ENCODE measurements around the gene XRCC2. TPM values are rescaled to one million over a fixed set of nuclear protein-coding genes. Genes with fewer than 3 reads are reported as not detected.

Gene XRCC2
- polyA plus RNA-seq, 1 of the 3 experiments (the other 2 are of a cell fraction): 3.1 TPM

DNA sequence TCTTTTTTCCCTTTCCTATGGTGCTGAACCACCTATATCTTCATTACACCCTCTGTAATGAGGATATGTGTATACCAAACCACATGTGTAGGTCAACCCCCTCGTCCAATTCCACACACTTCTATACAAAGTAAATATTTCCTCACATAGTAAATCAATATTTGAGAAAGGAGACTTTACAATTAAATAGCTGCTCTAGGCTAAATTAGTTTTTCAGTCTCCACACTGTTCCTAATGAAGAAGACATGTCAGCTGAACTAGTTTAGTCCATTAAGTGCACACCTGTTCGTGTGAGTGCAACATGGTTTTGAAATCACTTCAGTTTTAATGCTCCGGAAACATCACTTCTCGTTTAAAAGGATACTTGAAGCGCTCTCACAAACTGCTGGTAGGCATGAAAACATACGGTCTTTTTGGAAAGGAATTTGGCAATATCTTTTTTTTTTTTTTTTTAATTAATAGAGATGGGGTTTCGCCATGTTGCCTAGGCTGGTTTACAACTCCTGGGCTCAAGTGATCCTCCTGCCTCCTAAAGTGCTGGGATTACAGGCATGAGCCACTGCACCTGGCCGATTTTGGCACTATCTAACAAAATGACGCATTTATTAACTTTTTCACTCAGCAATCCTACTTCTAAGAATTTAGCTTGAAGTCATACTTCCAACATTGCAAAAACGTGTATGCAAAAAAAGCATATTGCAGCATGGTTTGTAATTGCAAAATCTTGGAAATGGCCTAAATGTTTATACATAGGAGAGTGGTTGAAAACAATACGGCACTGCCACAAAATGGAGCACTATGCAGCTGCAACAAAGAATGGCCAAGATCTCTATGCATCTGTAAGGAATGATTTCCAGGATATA is 2.1 kb upstream of the XRCC2 start (continued):
- TF ChIP-seq, protein P1, sequence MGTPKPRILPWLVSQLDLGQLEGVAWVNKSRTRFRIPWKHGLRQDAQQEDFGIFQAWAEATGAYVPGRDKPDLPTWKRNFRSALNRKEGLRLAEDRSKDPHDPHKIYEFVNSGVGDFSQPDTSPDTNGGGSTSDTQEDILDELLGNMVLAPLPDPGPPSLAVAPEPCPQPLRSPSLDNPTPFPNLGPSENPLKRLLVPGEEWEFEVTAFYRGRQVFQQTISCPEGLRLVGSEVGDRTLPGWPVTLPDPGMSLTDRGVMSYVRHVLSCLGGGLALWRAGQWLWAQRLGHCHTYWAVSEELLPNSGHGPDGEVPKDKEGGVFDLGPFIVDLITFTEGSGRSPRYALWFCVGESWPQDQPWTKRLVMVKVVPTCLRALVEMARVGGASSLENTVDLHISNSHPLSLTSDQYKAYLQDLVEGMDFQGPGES (IDR thresholded peaks at IDR 0.05; ENCODE audit: low read depth, low read length): no peak
- TF ChIP-seq, protein P2, sequence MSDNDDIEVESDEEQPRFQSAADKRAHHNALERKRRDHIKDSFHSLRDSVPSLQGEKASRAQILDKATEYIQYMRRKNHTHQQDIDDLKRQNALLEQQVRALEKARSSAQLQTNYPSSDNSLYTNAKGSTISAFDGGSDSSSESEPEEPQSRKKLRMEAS (IDR thresholded peaks at IDR 0.05; ENCODE audit: low read depth): no peak
- no peak for TF ChIP-seq FOSL2 (IDR thresholded peaks at IDR 0.05; ENCODE audit: borderline replicate concordance, low read depth)
- no peak for TF ChIP-seq GABPA (IDR thresholded peaks at IDR 0.05; ENCODE audit: low read depth)
- TF ChIP-seq, protein P3, sequence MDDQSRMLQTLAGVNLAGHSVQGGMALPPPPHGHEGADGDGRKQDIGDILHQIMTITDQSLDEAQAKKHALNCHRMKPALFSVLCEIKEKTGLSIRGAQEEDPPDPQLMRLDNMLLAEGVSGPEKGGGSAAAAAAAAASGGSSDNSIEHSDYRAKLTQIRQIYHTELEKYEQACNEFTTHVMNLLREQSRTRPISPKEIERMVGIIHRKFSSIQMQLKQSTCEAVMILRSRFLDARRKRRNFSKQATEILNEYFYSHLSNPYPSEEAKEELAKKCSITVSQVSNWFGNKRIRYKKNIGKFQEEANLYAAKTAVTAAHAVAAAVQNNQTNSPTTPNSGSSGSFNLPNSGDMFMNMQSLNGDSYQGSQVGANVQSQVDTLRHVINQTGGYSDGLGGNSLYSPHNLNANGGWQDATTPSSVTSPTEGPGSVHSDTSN (IDR thresholded peaks at IDR 0.05): no peak

DNA sequence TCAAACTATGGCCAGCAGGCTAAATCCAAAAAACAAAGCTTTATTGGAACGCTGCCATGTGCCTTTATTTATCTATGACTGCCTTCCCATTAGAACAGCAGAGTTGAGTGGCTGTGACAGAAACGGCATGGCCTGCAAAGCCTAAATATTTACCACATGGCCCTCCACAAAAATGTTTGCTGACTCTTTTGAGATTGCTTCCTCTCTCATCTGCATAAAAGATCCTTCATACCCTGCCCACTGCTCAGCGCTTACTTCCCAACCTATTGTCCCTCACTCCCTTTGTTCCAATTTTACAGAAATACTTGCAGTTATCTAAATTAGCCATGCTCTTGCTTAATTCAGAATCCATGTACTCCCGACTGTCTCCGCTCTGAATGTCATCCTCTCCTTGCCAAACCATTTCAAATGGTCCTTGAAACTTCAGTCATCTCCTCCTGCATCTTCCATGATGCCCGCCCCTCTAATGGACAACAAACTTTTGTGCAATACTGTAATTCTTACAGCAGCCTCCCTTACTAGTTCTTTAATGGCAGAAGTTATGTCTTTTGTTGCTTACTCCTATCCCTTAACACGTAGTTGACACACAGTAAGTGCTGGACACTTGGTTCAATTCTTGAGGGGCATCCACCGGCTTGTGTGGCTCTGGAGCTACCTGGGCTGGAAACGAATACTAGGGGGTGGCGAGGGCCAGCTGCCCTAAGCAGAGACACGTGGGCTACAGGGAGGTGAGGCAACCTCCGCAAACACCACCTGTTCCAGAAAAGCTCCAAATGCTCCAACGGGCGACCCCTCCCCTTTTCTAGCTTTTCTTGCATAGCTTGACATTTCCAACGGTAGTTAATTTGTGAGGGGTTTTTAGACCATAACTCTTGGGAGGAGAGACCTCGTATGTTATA is 832 bp downstream of the XRCC2 start:
- H3K27ac ChIP-seq (ENCODE audit: low read depth in 2 of 2, low read length in 1 of 2): peak overlapping the region; percentile 6 to 56; a peak in 3 of 4 replicates
- POLR2A ChIA-PET: interaction anchor here (1.8 kb wide), 1 partner anchor 212 kb away, joined by 8 read pairs; no protein-coding TSS in a partner anchor
- TF ChIP-seq TCF12 (IDR thresholded peaks at IDR 0.05) (no peak), JUND (IDR thresholded peaks at IDR 0.05) (no peak), FOXJ3 (CRISPR knock-in tag; IDR thresholded peaks at IDR 0.05) (no peak), TAF1 (IDR thresholded peaks at IDR 0.05; ENCODE audit: borderline replicate concordance, low read depth, low read length) (no peak), SMC3 (IDR thresholded peaks at IDR 0.05; ENCODE audit: low read depth, low read length) (no peak), RCOR1 (IDR thresholded peaks at IDR 0.05; ENCODE audit: low read length) (peak; percentile 71; the same call in 1 of the 2 replicates), MXI1 (IDR thresholded peaks at IDR 0.05; ENCODE audit: low read depth, low read length) (peak; percentile 100), NFIC (IDR thresholded peaks at IDR 0.05; ENCODE audit: borderline replicate concordance) (0 out of 2 replicates have a peak, but pooled peaks have one; percentile 15), POLR2AphosphoS5 (IDR thresholded peaks at IDR 0.05; ENCODE audit: low read depth, low read length) (no peak), CHD2 (IDR thresholded peaks at IDR 0.05; ENCODE audit: low read length, partially characterized antibody) (peak; percentile 41), EP300 (IDR thresholded peaks at IDR 0.05; ENCODE audit: borderline replicate concordance in 1 of 2, low read depth in 1 of 2, low read length in 1 of 2) (peak in 1 of 2 experiments; percentile 63; a peak in 1 of 4 replicates), RAD21 (IDR thresholded peaks at IDR 0.05; ENCODE audit: low read length) (peak; percentile 45), EZH2phosphoT487 (IDR thresholded peaks at IDR 0.05; ENCODE audit: borderline replicate concordance, low read depth) (no peak), ELF1 (IDR thresholded peaks at IDR 0.05) (no peak), NRF1 (IDR thresholded peaks at IDR 0.05; ENCODE audit: low read depth, low read length) (no peak)
- TF ChIP-seq, protein P3 (IDR thresholded peaks at IDR 0.05): no peak
- TF ChIP-seq, protein P4, sequence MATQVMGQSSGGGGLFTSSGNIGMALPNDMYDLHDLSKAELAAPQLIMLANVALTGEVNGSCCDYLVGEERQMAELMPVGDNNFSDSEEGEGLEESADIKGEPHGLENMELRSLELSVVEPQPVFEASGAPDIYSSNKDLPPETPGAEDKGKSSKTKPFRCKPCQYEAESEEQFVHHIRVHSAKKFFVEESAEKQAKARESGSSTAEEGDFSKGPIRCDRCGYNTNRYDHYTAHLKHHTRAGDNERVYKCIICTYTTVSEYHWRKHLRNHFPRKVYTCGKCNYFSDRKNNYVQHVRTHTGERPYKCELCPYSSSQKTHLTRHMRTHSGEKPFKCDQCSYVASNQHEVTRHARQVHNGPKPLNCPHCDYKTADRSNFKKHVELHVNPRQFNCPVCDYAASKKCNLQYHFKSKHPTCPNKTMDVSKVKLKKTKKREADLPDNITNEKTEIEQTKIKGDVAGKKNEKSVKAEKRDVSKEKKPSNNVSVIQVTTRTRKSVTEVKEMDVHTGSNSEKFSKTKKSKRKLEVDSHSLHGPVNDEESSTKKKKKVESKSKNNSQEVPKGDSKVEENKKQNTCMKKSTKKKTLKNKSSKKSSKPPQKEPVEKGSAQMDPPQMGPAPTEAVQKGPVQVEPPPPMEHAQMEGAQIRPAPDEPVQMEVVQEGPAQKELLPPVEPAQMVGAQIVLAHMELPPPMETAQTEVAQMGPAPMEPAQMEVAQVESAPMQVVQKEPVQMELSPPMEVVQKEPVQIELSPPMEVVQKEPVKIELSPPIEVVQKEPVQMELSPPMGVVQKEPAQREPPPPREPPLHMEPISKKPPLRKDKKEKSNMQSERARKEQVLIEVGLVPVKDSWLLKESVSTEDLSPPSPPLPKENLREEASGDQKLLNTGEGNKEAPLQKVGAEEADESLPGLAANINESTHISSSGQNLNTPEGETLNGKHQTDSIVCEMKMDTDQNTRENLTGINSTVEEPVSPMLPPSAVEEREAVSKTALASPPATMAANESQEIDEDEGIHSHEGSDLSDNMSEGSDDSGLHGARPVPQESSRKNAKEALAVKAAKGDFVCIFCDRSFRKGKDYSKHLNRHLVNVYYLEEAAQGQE (IDR thresholded peaks at IDR 0.05; ENCODE audit: low read depth, low read length): no peak

More for the DNA sequence above, 832 bp downstream of the XRCC2 start:
- CTCF ChIA-PET: interaction anchor here (0.7 to 1.6 kb wide), 5 partner anchors 15 to 334 kb away, joined by 3 to 7 read pairs (median 3); no protein-coding TSS in a partner anchor
- no peaks in the 10 kb centered on the region for H3K9me3 ChIP-seq
- H3K79me2 ChIP-seq (ENCODE audit: insufficient read depth): peaks cover 56% of the 10 kb centered on the region
- peaks cover 5 to 7% of the 10 kb centered on the region in 2 experiments; a peak in 1 of 4 replicates for H3K4me1 ChIP-seq (ENCODE audit: control insufficient read depth in 1 of 2, insufficient read depth in 2 of 2, low read depth in 1 of 2, low read length in 1 of 2)
- DNase-seq: peak; percentile 78
- no peaks in the 10 kb centered on the region for H3K9me2 ChIP-seq
- 6% methylated on average over 16 of the region's 16 CpGs for WGBS (ENCODE audit: low lambda C conversion rate)
- no peaks in the 10 kb centered on the region for H3K27me3 ChIP-seq (ENCODE audit: insufficient read depth)
- H2AFZ ChIP-seq (ENCODE audit: low read depth): peak overlapping the region; percentile 84
- H3F3A ChIP-seq (replicated peaks; ENCODE audit: insufficient read depth): peaks cover 19% of the 10 kb centered on the region
- no peaks in the 10 kb centered on the region for H3K36me3 ChIP-seq (replicated peaks in 1 of 2; ENCODE audit: control insufficient read depth in 1 of 2, insufficient read depth in 2 of 2, low read length in 1 of 2)
- peak overlapping the region; percentile 70 to 84 for H3K4me3 ChIP-seq (ENCODE audit: low read depth in 2 of 2, low read length in 1 of 2)
- H3K4me2 ChIP-seq: peak overlapping the region; percentile 96
- no peaks in the 10 kb centered on the region for H4K20me1 ChIP-seq (ENCODE audit: insufficient read depth)
- H3K9ac ChIP-seq: peak overlapping the region; percentile 68

All from SK-N-SH (cell line).